ENCODE data around the gene SUN3.
A peak's percentile ranks its signal among the peaks of the same experiment; 100 is the strongest.
"Not testable (repeated sequence)": the region's sequence is repeated elsewhere in the genome, so short reads cannot be mapped to it uniquely, and the experiment has no call there.

The SUN3 gene

DNA sequence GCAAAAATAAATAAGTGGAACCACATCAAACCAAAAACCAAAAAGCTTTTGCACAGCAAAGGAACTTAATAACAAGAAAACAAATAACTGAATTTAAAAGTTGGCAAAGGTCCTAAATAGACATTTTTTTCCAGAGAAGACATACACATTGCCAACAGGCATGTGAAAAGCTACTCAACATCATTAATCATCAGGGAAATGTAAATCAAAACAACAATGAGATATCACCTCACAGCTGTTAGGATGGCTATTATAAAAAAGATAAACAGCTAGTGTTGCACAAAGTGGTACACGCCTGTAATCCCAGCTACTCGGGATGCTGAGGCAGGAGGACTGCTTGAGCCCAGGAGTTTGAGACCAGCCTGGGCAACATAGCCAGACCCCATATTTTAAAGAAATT lies 2.2 kb upstream of the SUN3 start:
- no peak for DNase-seq (ENCODE audit: low read depth, low spot score)

GRCh38 chr7:48025624-48026023 lies 3.3 kb downstream of the SUN3 start:
- no peak for DNase-seq (ENCODE audit: low read depth, low spot score)

DNA sequence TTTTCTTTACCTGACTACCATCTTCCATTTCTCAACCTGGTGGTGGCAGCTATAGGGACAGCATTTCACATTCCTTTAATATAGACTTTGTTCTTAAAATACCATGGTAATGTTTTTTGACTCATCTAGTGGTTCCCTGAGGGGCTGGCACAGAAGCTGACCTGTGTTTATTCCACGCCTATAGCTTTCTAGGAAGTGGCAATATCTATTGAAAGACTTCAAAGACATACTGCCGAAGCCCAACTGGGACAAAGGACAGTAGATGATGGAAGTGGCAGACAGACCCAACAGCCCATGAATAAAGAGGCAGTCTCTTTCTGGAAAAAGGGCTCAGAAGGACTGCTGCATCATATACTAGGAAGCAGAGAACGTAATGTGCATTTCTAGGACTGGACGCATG lies 11.2 kb downstream of the SUN3 start:
- no peak for DNase-seq (ENCODE audit: low read depth, low spot score)

- DNase-seq (ENCODE audit: low read depth, low spot score): no peak
Observed at GRCh38 chr7:48016641-48017040, 12.3 kb downstream of the SUN3 start.

DNA sequence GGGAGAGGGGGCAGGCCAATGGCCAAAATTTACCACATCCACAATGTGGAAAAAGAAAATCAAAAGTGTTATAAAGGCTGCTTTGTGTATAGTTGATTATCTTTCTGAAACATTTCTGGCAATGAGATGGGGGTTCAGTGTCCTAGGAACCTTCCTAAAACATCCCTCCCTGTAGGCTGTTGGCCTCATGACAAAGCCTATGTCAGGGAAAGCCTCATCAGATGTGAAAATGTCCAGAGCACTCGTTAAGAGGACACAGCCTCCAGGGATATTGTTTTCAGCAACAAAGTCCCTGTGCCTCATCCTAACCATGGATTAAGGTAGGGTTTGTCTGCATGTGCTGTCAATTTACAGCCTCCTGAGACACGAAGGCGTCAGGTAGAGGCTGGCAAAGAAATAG lies 17.0 kb downstream of the SUN3 start:
- DNase-seq (ENCODE audit: low read depth, low spot score): no peak

DNA sequence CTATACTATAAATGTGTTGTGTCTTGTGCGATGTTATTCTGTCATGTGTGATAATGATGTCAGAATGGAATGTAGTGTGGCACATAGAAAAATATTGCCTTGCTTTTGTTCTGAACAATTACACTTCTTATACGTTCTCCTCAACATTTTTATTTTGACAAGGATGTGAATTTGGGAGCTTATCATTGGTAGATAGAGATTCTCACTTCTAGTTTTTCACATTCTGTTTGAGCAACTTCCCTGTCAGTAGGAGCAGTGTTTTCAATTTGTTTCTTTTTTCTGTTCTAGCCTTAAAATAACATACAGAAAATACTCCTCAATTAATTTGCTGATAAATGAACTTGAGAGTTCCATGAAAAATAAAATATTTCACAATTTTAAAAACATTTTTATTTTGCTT lies 17.6 kb downstream of the SUN3 start:
- no peak for DNase-seq (ENCODE audit: low read depth, low spot score)

- no peak for DNase-seq (ENCODE audit: low read depth, low spot score)
Observed at GRCh38 chr7:48009954-48010353, 19.0 kb downstream of the SUN3 start.

DNA sequence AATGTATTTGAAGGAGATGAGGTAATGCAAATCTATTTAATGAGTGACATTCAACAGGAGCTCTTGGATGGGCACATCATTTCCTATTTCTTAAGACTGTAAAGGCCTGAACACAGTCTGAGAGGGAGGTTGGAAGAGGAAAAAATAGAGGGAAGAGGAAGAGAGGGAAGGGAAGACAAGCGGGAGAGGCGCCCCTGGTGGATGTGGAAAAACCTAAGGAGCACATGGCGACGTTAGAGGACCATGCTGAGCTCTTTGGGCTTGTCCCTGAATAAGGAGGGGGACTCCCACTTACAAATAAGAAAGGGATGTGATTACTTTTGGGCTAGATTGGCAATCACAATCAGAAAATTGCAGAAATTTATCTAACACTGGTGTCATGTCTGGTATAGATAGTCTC lies 19.6 kb downstream of the SUN3 start:
- DNase-seq (ENCODE audit: low read depth, low spot score): no peak

DNA sequence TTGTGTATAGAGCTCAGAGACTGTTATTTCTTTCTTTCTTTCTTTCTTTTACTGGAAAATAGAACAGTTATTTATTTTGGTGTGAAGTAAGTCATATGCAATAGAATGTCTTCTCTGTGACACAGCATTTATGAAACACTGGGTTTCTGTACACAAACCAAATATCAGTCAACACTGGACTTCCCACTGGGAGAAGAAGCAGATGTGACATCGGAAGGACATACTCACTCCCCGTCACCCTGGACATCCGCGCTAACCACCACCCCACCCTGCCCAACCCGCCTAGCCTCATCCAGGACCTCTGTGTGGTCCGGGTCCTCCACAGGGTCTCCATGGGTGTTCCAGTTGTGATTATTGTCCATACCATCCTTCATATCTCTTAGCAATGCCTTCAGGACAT lies 22.0 kb downstream of the SUN3 start:
- no peak for DNase-seq (ENCODE audit: low read depth, low spot score)

- DNase-seq (ENCODE audit: low read depth, low spot score): no peak
Observed at GRCh38 chr7:48004638-48005037, 24.3 kb downstream of the SUN3 start.

DNA sequence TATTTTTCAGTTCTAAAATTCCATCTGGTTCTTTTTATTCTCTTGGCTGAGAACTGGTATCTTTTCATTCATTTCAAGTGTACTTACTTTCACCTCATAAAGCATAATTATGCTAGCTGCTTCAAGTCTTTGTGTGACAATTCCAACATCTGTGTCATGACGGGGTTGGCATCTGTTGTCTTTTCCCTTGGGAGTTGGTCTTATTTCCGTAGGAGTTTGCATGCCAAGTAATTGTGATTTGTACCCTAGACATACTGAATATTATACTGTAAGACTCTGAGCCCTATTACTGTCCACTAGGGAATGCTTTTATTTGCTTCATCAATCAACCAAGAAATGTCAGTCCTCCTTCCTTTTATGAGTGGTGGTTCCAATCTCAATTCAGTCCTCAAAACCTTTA lies 24.9 kb downstream of the SUN3 start:
- no peak for DNase-seq (ENCODE audit: low read depth, low spot score)

GRCh38 chr7:48000164-48000563 lies 28.7 kb downstream of the SUN3 start:
- not testable (repeated sequence) for DNase-seq (ENCODE audit: low read depth, low spot score)

- DNase-seq (ENCODE audit: low read depth, low spot score): no peak
Observed at GRCh38 chr7:47999413-47999812, 29.5 kb downstream of the SUN3 start.

GRCh38 chr7:47992446-47992845 lies 36.5 kb downstream of the SUN3 start:
- no peak for DNase-seq (ENCODE audit: low read depth, low spot score)

GRCh38 chr7:47991741-47992311 lies 37.1 kb downstream of the SUN3 start:
- DNase-seq (ENCODE audit: low read depth, low spot score): peak; percentile 72

DNA sequence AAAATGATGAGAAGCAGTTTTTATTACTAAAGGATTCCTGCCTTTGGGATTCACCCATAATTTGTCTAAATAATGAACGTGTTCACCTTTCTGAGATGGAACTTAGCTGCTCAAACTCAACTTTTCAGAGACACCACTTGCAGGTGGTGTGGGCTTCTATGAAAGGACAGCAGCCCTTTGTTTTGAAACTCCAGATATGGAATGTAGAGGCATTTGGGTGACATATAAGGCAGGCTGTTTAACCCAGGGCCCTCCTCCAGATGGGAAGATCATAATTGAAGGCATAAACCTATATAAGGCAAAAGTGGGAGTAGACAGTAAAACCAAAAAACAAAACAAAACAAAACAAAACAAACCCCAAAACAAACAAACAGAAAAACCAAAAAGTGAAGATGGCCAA lies 37.6 kb downstream of the SUN3 start:
- DNase-seq (ENCODE audit: low read depth, low spot score): no peak

DNA sequence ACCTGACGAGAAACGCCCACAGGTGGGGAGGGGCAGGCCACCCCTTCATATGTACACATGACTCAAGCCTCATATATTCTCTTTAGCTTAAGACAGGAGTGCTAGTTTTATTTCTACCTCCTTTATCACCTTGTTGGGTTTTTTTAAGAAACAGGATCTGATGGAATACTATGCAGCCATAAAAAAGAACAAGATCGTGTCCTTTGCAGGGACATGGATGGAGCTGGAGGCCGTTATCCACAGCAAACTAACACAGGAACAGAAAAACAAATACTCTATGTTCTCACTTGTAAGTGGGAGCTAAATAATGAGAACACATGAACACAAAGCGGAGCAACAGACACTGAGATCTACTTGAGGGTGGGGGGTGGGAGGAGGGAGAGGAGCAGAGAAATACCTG lies 38.3 kb downstream of the SUN3 start:
- no peak for DNase-seq (ENCODE audit: low read depth, low spot score)

- DNase-seq (ENCODE audit: low read depth, low spot score): not testable (repeated sequence)
Observed at GRCh38 chr7:47989607-47990400, 39.1 kb downstream of the SUN3 start.

- DNase-seq (ENCODE audit: low read depth, low spot score): no peak
Observed at GRCh38 chr7:47988496-47989386, 40.2 kb downstream of the SUN3 start.

GRCh38 chr7:47982610-47983009 lies 46.3 kb downstream of the SUN3 start:
- DNase-seq (ENCODE audit: low read depth, low spot score): no peak

DNA sequence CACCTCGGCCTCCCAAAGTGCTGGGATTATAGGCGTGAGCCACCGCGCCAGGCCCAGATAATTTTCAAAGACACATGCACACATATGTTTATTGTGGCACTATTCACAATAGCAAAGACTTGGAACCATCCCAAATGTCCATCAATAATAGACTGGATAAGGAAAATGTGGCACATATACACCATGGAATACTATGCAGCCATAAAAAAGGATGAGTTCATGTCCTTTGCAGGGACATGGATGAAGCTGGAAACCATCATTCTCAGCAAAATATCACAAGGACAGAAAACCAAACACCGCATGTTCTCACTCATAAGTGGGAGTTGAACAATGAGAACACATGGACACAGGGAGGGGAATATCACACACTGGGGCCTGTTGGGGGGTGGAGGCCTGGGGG lies 48.3 kb downstream of the SUN3 start:
- not testable (repeated sequence) for DNase-seq (ENCODE audit: low read depth, low spot score)

DNA sequence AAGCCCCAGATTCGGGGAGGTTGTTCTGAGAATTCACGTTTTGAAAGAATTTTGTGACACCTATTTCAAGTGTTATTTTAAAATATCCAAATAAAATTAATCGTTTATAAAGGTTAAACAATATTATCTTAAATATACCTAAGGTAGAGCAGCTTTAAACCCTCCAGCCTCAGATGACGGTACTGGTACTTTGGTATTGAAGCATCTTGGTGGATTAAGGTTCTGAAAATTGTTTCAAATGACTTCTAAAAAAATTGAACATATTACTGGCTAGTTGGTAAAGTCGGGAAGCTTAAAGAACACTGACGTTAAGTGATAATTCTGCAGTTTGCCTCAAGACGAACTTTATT lies 49.1 kb downstream of the SUN3 start:
- DNase-seq (ENCODE audit: low read depth, low spot score): no peak
